HCT116 (cell line): ENCODE results near the gene BMX. TPM values are rescaled to one million over a fixed set of nuclear protein-coding genes. Genes with fewer than 3 reads are reported as not detected.

Experiments used
- ATAC-seq: fragments of 200-7000 bp; cut with Tn5 transposase; 2 replicates; pipeline ENCODE4 v1.9.1; 2020; ENCODE audit warnings: mild to moderate bottlenecking, moderate library complexity
- BruUV-seq: library from RNA; stranded (reverse); fragments of 400-500 nt; replicated peaks from 2 replicates; lab custom pipeline; 2021; lab: Mats Ljungman, UMichigan
- CTCF ChIA-PET: fragments of 300-600 bp; sonication (Branson Sonifier 250); formaldehyde crosslinking; loops from one replicate; lab custom pipeline; 2021; ENCODE audit warnings: antibody characterized with exemption; lab: Charles Lee
- POLR2A ChIA-PET: fragments of 300-600, 350-600 bp; sonication (Branson Sonifier 250); formaldehyde crosslinking; loops from one replicate; lab custom pipeline; 2021; ENCODE audit warnings: antibody characterized with exemption; lab: Charles Lee
- RAD21 ChIA-PET, 2 experiments: fragments of 300-600 bp; sonication (Branson Sonifier 250); formaldehyde crosslinking; loops; one replicate each; lab custom pipeline; 2023; ENCODE audit warnings: low total read pairs in 2 of 2; ENCODE audit not compliant: uncharacterized antibody in 2 of 2, unreplicated experiment in 2 of 2, low non-redundant PET in 1 of 2; lab: Charles Lee
- DNase-seq: peaks from one replicate; pipeline ENCODE4 v3.0.0-alpha.2; 2010; ENCODE audit warnings: low read depth, low spot score
- H2AFZ ChIP-seq: fragments of 200-600 bp; shearing (Covaris generic), sonication (generic); 2 replicates; pipeline ENCODE4 v1.6.1; 2017; ENCODE audit warnings: low read depth, mixed run types, mixed read lengths, antibody characterized with exemption, low read length; ENCODE audit not compliant: poor library complexity, severe bottlenecking
- H3K27ac ChIP-seq: 2 replicates; pipeline ENCODE4 v1.5.1; 2012; ENCODE audit warnings: low read depth, low read length
- H3K27me3 ChIP-seq: fragments of 200-600 bp; sonication (generic); 2 replicates; pipeline ENCODE4 v1.6.1; 2016; ENCODE audit warnings: mixed run types, low read length, mixed read lengths; ENCODE audit not compliant: insufficient read depth
- H3K36me3 ChIP-seq, 2 experiments: fragments of 200-500 bp in 1 of 2; fragments of 200-600 bp in 1 of 2; sonication (Bioruptor generic) in 1 of 2; sonication (generic) in 1 of 2; 2 replicates each; pipeline versions ENCODE4 v1.5.1 to v1.6.1; 2014 to 2016; ENCODE audit warnings: low read length in 2 of 2, inconsistent platforms in 1 of 2, mixed read lengths in 1 of 2, mixed run types in 1 of 2; ENCODE audit not compliant: insufficient read depth in 2 of 2, control insufficient read depth in 1 of 2
- H3K4me1 ChIP-seq, 2 experiments: fragments of 200-600 bp in 1 of 2; sonication (generic) in 1 of 2; 2 replicates each; pipeline versions ENCODE4 v1.5.1 to v1.6.1; 2012 to 2017; ENCODE audit warnings: low read length in 2 of 2, inconsistent platforms in 1 of 2, mild to moderate bottlenecking in 1 of 2, mixed read lengths in 1 of 2, mixed run types in 1 of 2, moderate library complexity in 1 of 2; ENCODE audit not compliant: insufficient read depth in 2 of 2, control insufficient read depth in 1 of 2
- H3K4me2 ChIP-seq: fragments of 200-600 bp; sonication (generic); 2 replicates; pipeline ENCODE4 v1.6.1; 2017; ENCODE audit warnings: mixed run types, low read length, mixed read lengths
- H3K4me3 ChIP-seq, 2 experiments: fragments of 200-600 bp in 1 of 2; sonication (generic) in 1 of 2; replicated peaks in 1 of 2; 2 replicates each; pipeline ENCODE4 v1.5.1; 2011 to 2016; ENCODE audit warnings: low read length in 2 of 2, control low read depth in 1 of 2, low read depth in 1 of 2, mild to moderate bottlenecking in 1 of 2, mixed read lengths in 1 of 2, mixed run types in 1 of 2
- H3K79me2 ChIP-seq: fragments of 200-600 bp; sonication (generic); 2 replicates; pipeline ENCODE4 v1.6.1; 2017; ENCODE audit warnings: mild to moderate bottlenecking, mixed run types, low read length, moderate library complexity, mixed read lengths; ENCODE audit not compliant: insufficient read depth
- H3K9ac ChIP-seq: fragments of 200-600 bp; sonication (generic); 2 replicates; pipeline ENCODE4 v1.6.1; 2016; ENCODE audit warnings: low read length, mixed read lengths
- H3K9me2 ChIP-seq: fragments of 200-600 bp; sonication (generic), shearing (Covaris generic); 2 replicates; pipeline ENCODE4 v1.6.1; 2017; ENCODE audit warnings: mixed run types, mild to moderate bottlenecking, moderate library complexity; ENCODE audit not compliant: insufficient read depth
- H3K9me3 ChIP-seq, 2 experiments: fragments of 200-500 bp in 1 of 2; fragments of 200-600 bp in 1 of 2; sonication (Bioruptor generic) in 1 of 2; sonication (generic) in 1 of 2; 2 replicates each; pipeline ENCODE4 v1.6.1; 2014 to 2017; ENCODE audit warnings: low read length in 2 of 2, mixed read lengths in 2 of 2, inconsistent platforms in 1 of 2, low read depth in 1 of 2, mild to moderate bottlenecking in 1 of 2, mixed run types in 1 of 2, moderate library complexity in 1 of 2; ENCODE audit not compliant: control insufficient read depth in 1 of 2, insufficient read depth in 1 of 2
- H4K20me1 ChIP-seq: fragments of 200-600 bp; sonication (generic), shearing (Covaris generic); 2 replicates; pipeline ENCODE4 v1.6.1; 2017; ENCODE audit warnings: mixed run types, mild to moderate bottlenecking, moderate library complexity; ENCODE audit not compliant: insufficient read depth
- ATF3 ChIP-seq: IDR thresholded peaks from 2 replicates; pipeline ENCODE4 v1.6.1; 2012
- CBX3 ChIP-seq: IDR thresholded peaks from 2 replicates; pipeline ENCODE4 v1.6.1; 2012; ENCODE audit warnings: low read depth
- CEBPB ChIP-seq: IDR thresholded peaks from 2 replicates; pipeline ENCODE4 v1.6.1; 2012; ENCODE audit warnings: low read depth
- CTCF ChIP-seq, 3 experiments: fragments of 200-600 bp in 1 of 3; sonication (generic) in 1 of 3; IDR thresholded peaks in 2 of 3; conservative IDR thresholded peaks in 1 of 3; 2 replicates each; pipeline ENCODE4 v1.5.1; 2012 to 2017; ENCODE audit warnings: low read depth in 2 of 3, low read length in 2 of 3, antibody characterized with exemption in 1 of 3, borderline replicate concordance in 1 of 3, control low read depth in 1 of 3, mild to moderate bottlenecking in 1 of 3, mixed read lengths in 1 of 3, mixed run types in 1 of 3, moderate library complexity in 1 of 3; ENCODE audit not compliant: insufficient read depth in 1 of 3
- EGR1 ChIP-seq: IDR thresholded peaks from 2 replicates; pipeline ENCODE4 v1.6.1; 2012; ENCODE audit warnings: low read depth
- ELF1 ChIP-seq: IDR thresholded peaks from 2 replicates; pipeline ENCODE4 v1.6.1; 2012; ENCODE audit warnings: low read depth, borderline replicate concordance
- EZH2 ChIP-seq: fragments of 200-600 bp; sonication (generic); IDR thresholded peaks from 2 replicates; pipeline ENCODE4 v1.6.1; 2017; ENCODE audit warnings: antibody characterized with exemption, mixed run types
- EZH2phosphoT487 ChIP-seq: fragments of 200-600 bp; IDR thresholded peaks from 2 replicates; pipeline ENCODE4 v1.6.1; 2018; ENCODE audit warnings: antibody characterized with exemption, borderline replicate concordance
- FOSL1 ChIP-seq: IDR thresholded peaks from 2 replicates; pipeline ENCODE4 v1.6.1; 2012; ENCODE audit warnings: low read depth
- JUND ChIP-seq: IDR thresholded peaks from 2 replicates; pipeline ENCODE4 v1.6.1; 2012
- POLR2A ChIP-seq: IDR thresholded peaks from 2 replicates; pipeline ENCODE4 v1.7.0; 2011; ENCODE audit warnings: borderline replicate concordance; ENCODE audit not compliant: insufficient read depth, insufficient read length; ENCODE audit errors: extremely low read depth
- POLR2AphosphoS5 ChIP-seq: IDR thresholded peaks from 2 replicates; pipeline ENCODE4 v1.6.1; 2011; ENCODE audit warnings: mild to moderate bottlenecking, low read depth, low read length, moderate library complexity
- RAD21 ChIP-seq: IDR thresholded peaks from 2 replicates; pipeline ENCODE4 v1.6.1; 2012; ENCODE audit warnings: low read depth, mild to moderate bottlenecking
- REST ChIP-seq: IDR thresholded peaks from 2 replicates; pipeline ENCODE4 v1.6.1; 2012; ENCODE audit warnings: low read depth
- SP1 ChIP-seq: IDR thresholded peaks from 2 replicates; pipeline ENCODE4 v1.6.1; 2012; ENCODE audit warnings: low read depth
- SRF ChIP-seq: IDR thresholded peaks from 2 replicates; pipeline ENCODE4 v1.6.1; 2012; ENCODE audit warnings: low read depth
- TCF7L2 ChIP-seq: IDR thresholded peaks from 2 replicates; pipeline ENCODE4 v1.7.0; 2011; ENCODE audit warnings: borderline replicate concordance, inconsistent platforms; ENCODE audit not compliant: insufficient read depth, insufficient read length; ENCODE audit errors: extremely low read depth
- ZFX ChIP-seq: fragments of 450-650 bp; IDR thresholded peaks from 2 replicates; pipeline ENCODE4 v1.6.1; 2017
- ZNF274 ChIP-seq: fragments of 200-500 bp; sonication (Bioruptor generic); IDR thresholded peaks from 2 replicates; pipeline ENCODE4 v1.6.1; 2014; ENCODE audit warnings: mild to moderate bottlenecking, low read depth, low read length, inconsistent platforms
- intact Hi-C: fragments of 100-400 bp; cut with micrococcal nuclease; formaldehyde crosslinking; loops from 2 replicates; pipeline ENCODE4 v1.10.0; 2022
- total RNA-seq: library from RNA; stranded (reverse); gene quantifications from one replicate; pipeline ENCODE4 v1.2.1, GENCODE V29; 2021; ENCODE audit not compliant: unreplicated experiment

BMX gene
- total RNA-seq, 1 experiment from 2014 or later, result not detected

- H3K9ac ChIP-seq, result no peak overlapping the region
- peak overlapping the region; percentile 26 for H2AFZ ChIP-seq
- no peaks in the 10 kb centered on the region for H3K27me3 ChIP-seq
- peaks cover 0 to 12% of the 10 kb centered on the region in 2 experiments; a peak in 2 of 4 replicates for H3K4me1 ChIP-seq
- no peaks in the 10 kb centered on the region for H3K36me3 ChIP-seq
- ChIA-PET POLR2A (no interaction called here), RAD21 (no interaction called here), CTCF (no interaction called here)
- no peak for ATAC-seq
- H3K79me2 ChIP-seq, result no peaks in the 10 kb centered on the region
- BruUV-seq, result no TSS peak
- DNase-seq, result no peak
- no peak for TF ChIP-seq EZH2
- no peak for TF ChIP-seq ATF3
- no peak for TF ChIP-seq RAD21
- TF ChIP-seq EGR1, result no peak
- no peak for TF ChIP-seq REST
- TF ChIP-seq CBX3, result no peak
- TF ChIP-seq POLR2AphosphoS5, result no peak
- no peak for TF ChIP-seq CTCF (IDR thresholded peaks at IDR 0.05 in 2 of 3, conservative IDR thresholded peaks at IDR 0.05 in 1 of 3; ENCODE audit: borderline replicate concordance in 1 of 3, insufficient read depth in 1 of 3, low read depth in 2 of 3, low read length in 2 of 3)
- no peak for TF ChIP-seq SP1
- TF ChIP-seq JUND, result no peak
- TF ChIP-seq TCF7L2, result no peak
- TF ChIP-seq FOSL1, result no peak
- TF ChIP-seq ZFX, result no peak
- TF ChIP-seq SRF, result no peak
- TF ChIP-seq EZH2phosphoT487, result no peak
- no peak for TF ChIP-seq ELF1
- TF ChIP-seq POLR2A, result no peak
- TF ChIP-seq ZNF274, result no peak
- TF ChIP-seq CEBPB, result no peak
- H3K4me2 ChIP-seq, result no peak overlapping the region
- no peak overlapping the region for H3K27ac ChIP-seq
- H4K20me1 ChIP-seq, result no peaks in the 10 kb centered on the region
- H3K9me3 ChIP-seq, result no peaks in the 10 kb centered on the region
- intact Hi-C loops, result no loop called here
- H3K9me2 ChIP-seq, result no peaks in the 10 kb centered on the region
- no peak overlapping the region for H3K4me3 ChIP-seq
These were observed 102.2 kb downstream of the BMX start for GRCh38 chrX:15602761-15603160.
